Fibroblast of lung (primary cell): ENCODE data around the gene DCST2.

Experiments used
- CTCF ChIP-seq, 2 donors: IDR thresholded peaks in 1 of 2; conservative IDR thresholded peaks in 1 of 2; 1 replicate in 1 of 2; 2 replicates in 1 of 2; pipeline ENCODE4 v1.5.1; 2011 to 2012; ENCODE audit warnings: low read length in 2 of 2, control low read depth in 1 of 2, inconsistent platforms in 1 of 2, low read depth in 1 of 2, mild to moderate bottlenecking in 1 of 2
- EZH2 ChIP-seq: IDR thresholded peaks from 2 replicates; pipeline ENCODE4 v1.5.1; 2012; ENCODE audit warnings: low read length, control low read depth, mild to moderate bottlenecking; ENCODE audit errors: missing control alignments

GRCh38 chr1:155064832-155065429, 31.4 kb upstream of the DCST2 start:
- no peak for TF ChIP-seq CTCF (conservative IDR thresholded peaks at IDR 0.05 in 1 of 2, IDR thresholded peaks at IDR 0.05 in 1 of 2; ENCODE audit: low read depth in 1 of 2, low read length in 2 of 2)
- no peak for TF ChIP-seq EZH2
